Measurements from ENCODE around the gene TPSD1.
"Not testable (repeated sequence)": the region's sequence is repeated elsewhere in the genome, so short reads cannot be mapped to it uniquely, and the experiment has no call there.

Gene TPSD1

GRCh38 chr16:1264345-1265089 is 8.6 kb downstream of the TPSD1 start:
- DNase-seq = no peak

- no peak for DNase-seq
Measured at GRCh38 chr16:1265090-1265630, 9.3 kb downstream of the TPSD1 start.

DNA sequence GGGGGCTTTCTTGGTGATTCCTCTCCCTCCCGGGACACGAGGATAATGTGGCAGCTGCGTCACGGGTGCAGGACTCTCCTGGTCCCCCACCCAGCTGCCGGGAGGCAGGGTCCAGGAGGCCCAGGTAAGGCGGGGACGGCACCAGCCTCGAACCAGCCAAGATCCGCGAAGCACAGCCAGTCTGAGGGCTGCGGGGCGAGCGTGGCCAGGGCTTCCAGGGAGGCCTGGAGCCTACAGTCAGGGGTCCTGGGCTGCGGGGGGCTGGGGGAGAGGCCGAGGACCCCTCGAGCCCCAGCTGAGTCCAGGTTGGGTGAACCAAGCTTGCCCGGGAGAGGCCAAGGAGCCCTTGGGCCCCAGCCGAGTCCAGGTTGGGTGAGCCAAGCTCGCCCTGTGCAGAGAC is 10.0 kb downstream of the TPSD1 start:
- no peak for DNase-seq

- DNase-seq = not testable (repeated sequence)
Measured at GRCh38 chr16:1269418-1269817, 13.5 kb downstream of the TPSD1 start.

DNA sequence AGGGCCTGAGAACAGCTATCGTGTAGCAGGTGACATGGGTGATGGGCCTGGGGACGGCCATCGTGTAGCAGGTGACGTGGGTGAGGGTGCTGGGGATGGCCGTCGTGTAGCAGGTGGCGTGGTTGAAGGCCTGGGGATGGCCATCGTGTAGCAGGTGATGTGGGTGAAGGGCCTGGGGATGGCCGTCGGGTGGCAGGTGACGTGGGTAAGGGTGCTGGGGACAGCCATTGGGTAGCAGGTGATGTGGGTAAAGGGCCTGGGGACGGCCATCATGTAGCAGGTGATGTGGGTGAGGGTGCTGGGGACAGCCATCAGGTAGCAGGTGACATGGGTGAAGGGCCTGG is 15.5 kb downstream of the TPSD1 start:
- no peak for DNase-seq

- not testable (repeated sequence) for DNase-seq
Measured at GRCh38 chr16:1271724-1272413, 16.0 kb downstream of the TPSD1 start.

DNA sequence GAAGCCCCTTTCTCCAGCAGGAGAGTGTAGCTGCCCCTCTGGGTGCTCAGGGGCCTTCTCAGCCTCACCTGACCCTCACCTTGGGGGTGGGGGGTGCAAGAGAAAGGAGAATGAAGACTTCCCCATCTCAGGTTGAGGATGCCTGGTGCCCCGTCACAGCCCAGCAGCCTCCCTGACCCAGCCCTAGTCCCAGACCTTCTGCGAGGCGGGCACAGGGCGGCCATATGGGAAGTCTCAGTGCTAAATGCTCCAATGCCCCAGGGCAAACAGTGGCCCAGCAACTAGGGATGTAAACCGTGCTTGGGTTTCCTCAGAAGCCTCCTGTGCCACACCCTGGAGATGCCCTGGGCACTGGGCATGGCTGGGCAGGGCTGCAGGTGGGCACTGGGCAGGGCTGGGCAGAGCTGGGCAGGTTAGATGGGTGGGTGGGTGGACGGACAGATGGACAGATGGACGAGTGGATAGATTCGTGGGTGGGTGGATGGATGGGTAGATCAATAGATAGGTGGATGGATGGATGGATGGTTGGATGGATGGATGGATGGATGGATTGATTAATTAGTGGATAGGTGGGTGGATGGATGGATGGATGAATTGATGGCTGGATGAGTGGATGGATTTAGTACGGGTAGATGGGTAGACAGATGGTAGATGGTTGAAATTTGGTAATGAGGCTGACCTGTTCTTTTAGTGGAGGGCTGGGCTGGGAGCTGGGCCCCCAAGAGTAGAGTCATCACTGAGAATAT is 16.8 kb downstream of the TPSD1 start:
- DNase-seq = no peak

DNA sequence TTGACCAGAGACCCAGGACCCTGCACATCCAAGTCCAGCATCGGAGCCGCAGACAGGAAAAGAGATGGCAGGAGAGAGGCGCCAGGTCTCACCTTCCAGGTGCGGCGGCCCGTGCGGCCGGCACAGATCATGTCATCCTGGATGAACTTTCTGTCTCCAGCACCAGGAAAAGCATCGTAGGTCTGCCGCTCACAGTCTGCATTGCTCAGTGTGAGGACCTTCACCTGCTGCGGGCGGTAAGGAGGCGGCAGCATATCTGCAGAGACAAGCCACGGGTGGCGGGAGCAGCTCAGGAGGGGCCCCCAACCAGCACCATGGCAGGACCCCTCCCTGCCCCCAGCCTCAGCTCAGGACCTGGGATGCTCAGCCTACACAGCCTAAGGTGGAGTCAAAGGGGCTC is 17.9 kb downstream of the TPSD1 start:
- DNase-seq = no peak

- DNase-seq = no peak
Measured at GRCh38 chr16:1274767-1275166, 18.9 kb downstream of the TPSD1 start.

DNA sequence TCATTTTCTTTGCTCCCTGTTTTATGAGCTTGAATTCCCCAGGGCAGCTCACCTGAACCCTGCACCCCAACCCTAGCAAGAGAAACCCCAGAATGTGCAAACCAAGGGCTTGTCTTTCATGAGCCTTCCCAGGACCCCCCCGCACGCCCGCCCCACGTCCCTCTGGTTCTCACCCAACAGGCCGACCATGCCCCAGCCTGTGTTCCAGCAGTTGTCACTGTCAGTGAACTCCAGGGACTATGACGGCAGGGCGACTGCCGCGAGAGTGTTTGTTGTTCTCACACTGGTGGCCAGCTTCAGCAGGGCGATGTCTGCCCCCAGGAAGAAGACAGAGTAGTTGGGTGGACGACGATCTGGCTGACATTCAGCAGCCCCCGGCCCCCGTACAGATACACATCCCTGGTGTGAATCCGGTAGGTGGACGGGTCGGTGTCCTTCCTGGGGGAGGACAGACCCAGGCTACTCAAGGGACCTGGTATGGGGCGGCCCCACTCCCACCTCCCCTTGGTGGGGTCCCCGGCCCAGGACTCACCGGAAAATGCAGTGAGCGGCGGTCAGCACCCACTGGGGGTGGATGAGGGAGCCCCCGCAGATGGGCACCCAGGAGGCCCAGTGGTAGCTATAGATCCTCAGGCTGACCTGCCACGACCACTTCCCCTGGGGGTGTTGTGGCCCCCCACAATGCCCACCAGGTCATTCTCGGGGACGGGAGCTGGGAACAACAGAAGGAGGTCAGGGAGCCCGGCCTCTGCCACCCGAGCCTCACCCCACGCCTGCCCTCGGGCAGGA is 20.1 kb downstream of the TPSD1 start:
- no peak for DNase-seq

- no peak for DNase-seq
Measured at GRCh38 chr16:1276580-1276878, 20.7 kb downstream of the TPSD1 start.

DNA sequence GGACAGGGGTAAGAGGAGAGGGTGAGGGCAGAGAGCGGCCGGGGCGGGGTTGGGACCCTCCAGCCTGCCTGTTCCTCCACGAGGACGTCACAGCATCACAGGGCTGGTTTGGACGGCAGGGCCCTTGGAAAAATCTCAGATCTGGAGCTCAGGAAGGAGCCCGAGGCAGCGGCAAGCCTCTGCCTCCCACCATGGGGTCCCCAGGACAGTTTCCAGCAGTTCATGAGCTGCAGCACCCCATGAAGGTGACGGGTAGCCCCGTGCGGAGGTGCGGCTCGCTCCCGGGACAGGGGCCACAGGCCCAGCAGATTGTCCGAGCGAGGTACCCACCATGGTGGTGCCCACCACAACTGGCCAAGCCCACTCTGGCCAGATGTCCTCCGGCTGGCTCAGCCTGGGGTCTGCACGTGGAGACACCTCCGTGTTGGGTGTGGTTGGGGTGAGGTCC is 21.3 kb downstream of the TPSD1 start:
- DNase-seq = no peak

GRCh38 chr16:1277617-1278282 is 21.9 kb downstream of the TPSD1 start:
- no peak for DNase-seq

- no peak for DNase-seq
Measured at GRCh38 chr16:1278477-1278876, 22.6 kb downstream of the TPSD1 start.

DNA sequence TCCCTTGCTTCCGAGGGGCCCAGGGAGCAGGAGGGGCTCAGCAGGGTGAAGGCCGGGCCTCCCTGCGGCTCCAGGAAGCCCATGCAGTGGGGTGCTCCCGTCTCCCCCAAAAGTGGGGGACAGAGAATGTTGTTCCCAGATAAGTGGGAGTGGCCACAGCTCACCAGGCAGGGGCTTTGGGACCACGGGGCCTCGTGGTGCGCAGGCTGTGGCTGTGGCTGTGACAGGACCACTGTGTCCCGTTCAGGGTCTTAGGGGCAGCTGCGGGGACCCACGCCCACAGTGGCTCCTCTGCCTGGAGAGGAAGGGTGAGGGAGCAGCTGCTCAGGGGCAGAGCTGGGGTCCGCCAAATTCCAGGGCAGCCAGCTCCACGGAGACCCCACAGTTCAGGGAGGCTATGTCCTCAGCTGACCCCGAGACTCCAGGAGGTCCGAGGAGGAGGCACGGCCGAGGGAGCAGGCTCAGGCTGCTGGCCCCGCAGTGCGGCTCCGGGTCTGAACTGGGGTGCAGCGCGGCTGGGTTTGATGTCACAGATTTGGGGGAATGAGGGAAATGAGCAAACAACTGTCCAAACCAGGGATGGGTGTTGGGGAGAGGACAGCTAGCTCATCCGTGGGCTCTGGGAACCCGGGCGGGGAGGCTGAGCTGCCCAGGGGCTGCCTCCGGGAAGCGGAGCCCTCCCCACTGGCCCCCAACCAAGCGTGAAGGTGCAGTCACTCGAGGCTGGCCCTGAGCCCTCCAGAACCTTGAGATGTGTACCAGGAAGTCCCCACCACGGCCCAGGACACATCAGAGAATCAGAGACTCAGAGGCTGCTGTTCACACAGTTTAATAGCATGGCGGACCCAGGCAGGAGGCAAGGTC is 23.4 kb downstream of the TPSD1 start:
- DNase-seq = no peak

DNA sequence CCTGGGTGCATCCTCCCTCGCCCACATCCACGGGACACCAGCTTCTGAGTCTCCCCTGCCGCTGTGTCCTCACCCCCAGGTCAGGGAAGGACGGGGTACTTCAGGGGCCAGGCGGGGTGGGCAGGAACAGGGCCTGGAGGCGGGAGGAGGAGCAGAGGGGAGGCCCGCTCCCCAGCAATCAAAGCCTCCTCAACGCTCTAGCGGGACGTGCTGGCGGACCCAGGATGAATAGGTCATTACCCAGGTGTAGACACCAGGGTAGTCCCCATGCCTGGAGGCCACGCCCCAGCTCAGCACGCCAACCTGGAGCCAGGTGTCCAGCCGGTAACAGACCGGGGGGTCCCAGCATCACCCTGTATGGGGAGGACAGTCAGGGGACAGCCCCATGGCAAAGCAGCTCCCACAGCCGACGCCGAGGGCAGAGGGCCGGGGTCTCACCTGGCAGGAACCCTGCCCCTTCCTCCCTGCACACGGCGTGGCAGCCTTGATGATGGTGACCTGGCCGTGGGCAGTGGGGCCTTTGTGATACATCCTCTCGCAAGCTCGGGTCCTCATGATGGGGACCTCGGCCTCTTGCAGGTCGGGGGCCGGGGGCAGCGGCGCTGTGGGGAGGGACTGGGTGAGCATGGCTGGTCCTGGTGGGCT is 24.2 kb downstream of the TPSD1 start:
- DNase-seq = no peak

DNA sequence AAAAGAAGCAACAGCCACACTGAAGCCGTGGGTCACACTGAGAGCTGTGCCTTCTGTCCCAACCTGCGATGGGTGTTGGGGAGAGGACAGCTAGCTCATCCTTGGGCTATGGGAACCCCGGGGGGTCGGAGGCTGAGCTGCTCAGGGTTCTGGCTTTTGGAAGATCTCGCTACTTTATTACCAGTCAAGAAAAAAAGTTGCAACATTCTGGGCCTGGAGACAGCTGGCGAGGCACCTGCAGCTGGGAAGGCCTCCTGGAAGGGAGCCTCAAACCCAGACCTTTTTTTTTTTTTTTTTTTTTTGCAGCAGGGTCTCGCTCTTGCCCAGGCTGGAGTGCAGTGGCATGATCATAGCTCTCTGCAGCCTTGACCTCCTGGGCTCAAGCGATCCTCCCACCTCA is 24.9 kb downstream of the TPSD1 start:
- DNase-seq = no peak

DNA sequence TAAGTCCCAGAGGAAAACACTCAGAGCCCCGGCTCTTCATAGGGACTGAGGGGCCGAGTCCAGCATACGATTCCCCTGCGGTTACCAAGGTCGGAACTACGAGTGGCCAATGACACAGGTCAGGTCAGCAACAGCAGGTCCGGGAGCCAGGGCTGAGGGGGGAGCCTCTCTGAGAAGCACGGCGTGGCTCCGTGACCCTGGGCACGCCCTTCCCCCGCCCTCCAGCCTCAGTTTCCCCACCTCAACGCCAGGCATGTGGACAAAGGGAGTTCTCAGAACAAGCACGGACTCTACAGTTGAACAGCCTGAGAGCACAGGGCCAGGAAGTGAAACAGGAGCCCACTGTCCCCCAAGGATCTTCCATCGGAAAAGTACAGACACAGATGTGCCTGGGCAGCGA is 25.6 kb downstream of the TPSD1 start:
- no peak for DNase-seq

DNA sequence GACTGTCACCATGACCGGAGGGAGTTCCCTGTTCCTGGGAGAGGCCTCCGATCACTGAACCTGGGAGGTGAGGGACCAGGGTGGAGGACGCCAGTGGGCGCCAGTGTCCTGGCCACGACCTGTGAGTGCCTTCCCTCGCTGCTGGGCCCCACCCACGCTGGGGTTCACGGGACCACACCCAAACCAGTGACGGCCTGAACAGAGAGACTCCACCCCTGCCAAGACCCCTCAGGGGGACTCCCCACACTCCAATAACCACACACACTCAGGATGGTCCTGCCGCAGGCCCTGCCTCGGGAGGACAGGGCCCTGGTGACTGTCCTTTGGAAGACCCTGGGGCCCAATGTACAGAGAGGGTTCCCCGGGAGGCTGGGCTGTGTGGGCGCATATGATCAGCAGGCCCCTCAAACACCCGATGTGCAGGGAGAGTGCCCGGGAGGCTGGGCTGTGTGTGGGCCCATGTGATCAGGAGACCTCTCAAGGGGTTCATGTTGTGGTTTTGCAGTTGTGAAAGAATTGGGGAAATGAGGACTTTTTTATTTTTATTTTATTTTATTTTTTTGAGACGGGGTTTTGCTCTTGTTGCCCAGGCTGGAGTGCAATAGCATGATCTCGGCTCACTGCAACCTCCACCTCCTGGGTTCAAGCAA is 26.6 kb downstream of the TPSD1 start:
- DNase-seq = no peak

DNA sequence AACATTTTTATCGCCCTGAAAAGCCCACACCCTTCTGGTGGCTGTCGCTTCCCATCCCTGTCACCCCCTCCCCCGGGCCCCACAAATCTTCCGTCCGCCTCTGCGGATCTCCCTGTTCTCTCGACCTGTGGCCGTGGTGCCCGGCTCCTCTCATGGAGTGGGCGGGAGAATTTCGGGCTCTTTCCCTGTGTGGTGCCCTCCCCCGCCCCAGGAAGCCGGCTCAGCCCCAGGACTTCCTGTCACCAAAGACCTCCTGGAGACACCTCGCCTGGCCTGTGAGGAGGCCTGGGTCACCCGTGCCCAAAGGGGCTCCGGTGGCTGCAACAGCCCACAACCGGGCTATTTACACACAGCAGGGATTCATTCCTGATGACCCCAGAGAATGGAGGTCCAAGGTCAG is 27.4 kb downstream of the TPSD1 start:
- no peak for DNase-seq
